ENCODE results near the gene IL1R2. TPM values are rescaled to one million over a fixed set of nuclear protein-coding genes. Genes with fewer than 3 reads are reported as not detected.

The IL1R2 gene
- total RNA-seq, 3 donors from 2014 or later: 17.9 to 40.3 (median 39.8) TPM

GRCh38 chr2:102014041-102014345 is 22.2 kb downstream of the IL1R2 start:
- H3K36me3 ChIP-seq (ENCODE audit: low read depth): no peaks in the 10 kb centered on the region
- no peak for TF ChIP-seq CTCF (IDR thresholded peaks at IDR 0.05)
- no peaks in the 10 kb centered on the region for H3K4me1 ChIP-seq (ENCODE audit: low read depth)
- DNase-seq: no peak
- intact Hi-C loops (cut with DNase I, micrococcal nuclease): loop anchor here in 1 of 2 donors (10.0 kb wide), 1 partner anchor 129 kb away; no protein-coding TSS in a partner anchor
- no peak for ATAC-seq
- no peak overlapping the region for H3K4me3 ChIP-seq
- no peaks in the 10 kb centered on the region for H3K9me3 ChIP-seq

- ATAC-seq (no peak), DNase-seq (no peak)
- Histone ChIP-seq H3K4me3 (no peak overlapping the region), H3K9me3 (no peaks in the 10 kb centered on the region), H3K36me3 (ENCODE audit: low read depth) (no peaks in the 10 kb centered on the region), H3K4me1 (ENCODE audit: low read depth) (no peaks in the 10 kb centered on the region)
- TF ChIP-seq CTCF (IDR thresholded peaks at IDR 0.05): no peak
- intact Hi-C loops (cut with DNase I, micrococcal nuclease): loop anchor here in 1 of 2 donors (10.0 kb wide), 1 partner anchor 131 kb away; no protein-coding TSS in a partner anchor
These were observed 23.6 kb downstream of the IL1R2 start for GRCh38 chr2:102015399-102015798.

GRCh38 chr2:102016399-102016955 is 24.7 kb downstream of the IL1R2 start:
- no peak for TF ChIP-seq CTCF (IDR thresholded peaks at IDR 0.05)
- no peaks in the 10 kb centered on the region for H3K36me3 ChIP-seq (ENCODE audit: low read depth)
- ATAC-seq (no peak), DNase-seq (no peak)
- no peaks in the 10 kb centered on the region for H3K4me1 ChIP-seq (ENCODE audit: low read depth)
- intact Hi-C loops (cut with DNase I, micrococcal nuclease): loop anchor here in 1 of 2 donors (10.0 kb wide), 1 partner anchor 132 kb away; no protein-coding TSS in a partner anchor
- H3K9me3 ChIP-seq: no peaks in the 10 kb centered on the region
- H3K4me3 ChIP-seq: no peak overlapping the region

GRCh38 chr2:102018823-102019445 is 27.2 kb downstream of the IL1R2 start:
- Histone ChIP-seq H3K9me3 (no peaks in the 10 kb centered on the region), H3K4me1 (ENCODE audit: low read depth) (no peaks in the 10 kb centered on the region), H3K4me3 (no peak overlapping the region), H3K36me3 (ENCODE audit: low read depth) (no peaks in the 10 kb centered on the region)
- intact Hi-C loops (cut with DNase I, micrococcal nuclease): loop anchor here in 1 of 2 donors (10.0 kb wide), 1 partner anchor 134 kb away; no protein-coding TSS in a partner anchor
- no peak for TF ChIP-seq CTCF (IDR thresholded peaks at IDR 0.05)
- no peak for DNase-seq
- ATAC-seq: no peak

- TF ChIP-seq CTCF (IDR thresholded peaks at IDR 0.05): peak; percentile 98
- Histone ChIP-seq H3K36me3 (ENCODE audit: low read depth) (no peaks in the 10 kb centered on the region), H3K9me3 (no peaks in the 10 kb centered on the region), H3K4me1 (ENCODE audit: low read depth) (no peaks in the 10 kb centered on the region), H3K4me3 (no peak overlapping the region)
- peak; percentile 85 to 93 (median 89) for DNase-seq
- peak; percentile 99 for ATAC-seq
- intact Hi-C loops (cut with DNase I, micrococcal nuclease): loop anchor here in 1 of 2 donors (5.0 to 10.0 kb wide), 3 partner anchors 124 to 217 kb away; partner anchors contain the start of gene IL1R1
These were observed 28.9 kb downstream of the IL1R2 start for GRCh38 chr2:102020596-102021170.

All from mucosa of descending colon (tissue), 3 donors.